Endothelial cell of umbilical vein (primary cell): ENCODE measurements around the gene C2orf76. TPM values are rescaled to one million over a fixed set of nuclear protein-coding genes. Genes with fewer than 3 reads are reported as not detected.

Experiments used
- BruUV-seq: library from RNA; stranded (reverse); fragments of 400-500 nt; replicated peaks from 2 replicates; lab custom pipeline; 2021; lab: Mats Ljungman, UMichigan
- CTCF ChIA-PET: fragments of 300-600, 350-600 bp; sonication (Branson Sonifier 250); formaldehyde crosslinking; loops from one replicate; lab custom pipeline; 2021; ENCODE audit warnings: antibody characterized with exemption, inconsistent platforms; lab: Charles Lee
- POLR2A ChIA-PET: fragments of 300-600, 350-600 bp; sonication (Branson Sonifier 250); formaldehyde crosslinking; loops from one replicate; lab custom pipeline; 2021; ENCODE audit warnings: antibody characterized with exemption, inconsistent platforms; lab: Charles Lee
- DNase-seq: peaks from one replicate; pipeline ENCODE4 v3.0.0-alpha.2; 2011; ENCODE audit warnings: low read depth, low spot score
- FAIRE-seq: peaks from 2 replicates; lab custom pipeline; 2011; peaks lifted over from hg19 to GRCh38; lab: Jason Lieb, UNC
- H2AFZ ChIP-seq: 2 replicates; pipeline ENCODE4 v1.6.0; 2012; ENCODE audit warnings: low read depth, low read length, control low read depth, inconsistent platforms
- H3K27ac ChIP-seq: 2 replicates; pipeline ENCODE4 v1.5.1; 2011; ENCODE audit warnings: low read depth, mild to moderate bottlenecking, control low read depth, low read length, moderate library complexity; ENCODE audit not compliant: insufficient read depth
- H3K27me3 ChIP-seq, 2 experiments: 2 replicates each; pipeline versions ENCODE4 v1.6.0 to v1.6.1; 2011; ENCODE audit warnings: low read length in 2 of 2, mixed read lengths in 1 of 2; ENCODE audit not compliant: control insufficient read depth in 2 of 2, insufficient read depth in 2 of 2
- H3K36me3 ChIP-seq, 2 experiments: 2 replicates in 1 of 2; 3 replicates in 1 of 2; pipeline ENCODE4 v1.5.1; 2011; ENCODE audit warnings: low read length in 2 of 2, mild to moderate bottlenecking in 1 of 2, moderate library complexity in 1 of 2; ENCODE audit not compliant: control insufficient read depth in 2 of 2, insufficient read depth in 2 of 2; ENCODE audit errors: extremely low read depth in 1 of 2
- H3K4me1 ChIP-seq: 3 replicates; pipeline ENCODE4 v1.5.1; 2011; ENCODE audit warnings: mild to moderate bottlenecking, low read length; ENCODE audit not compliant: control insufficient read depth, insufficient read depth; ENCODE audit errors: extremely low read depth
- H3K4me2 ChIP-seq: 2 replicates; pipeline ENCODE4 v1.6.1; 2011; ENCODE audit warnings: low read length, control low read depth, mixed read lengths; ENCODE audit not compliant: insufficient read depth
- H3K4me3 ChIP-seq, 3 experiments: fragments of 200-600 bp in 1 of 3; sonication (generic), shearing (Covaris generic) in 1 of 3; replicated peaks in 1 of 3; 2 replicates each; pipeline ENCODE4 v1.5.1; 2011 to 2016; ENCODE audit warnings: control low read depth in 3 of 3, low read length in 3 of 3, mild to moderate bottlenecking in 2 of 3, inconsistent platforms in 1 of 3, low read depth in 1 of 3, moderate library complexity in 1 of 3; ENCODE audit not compliant: insufficient read depth in 1 of 3
- H3K79me2 ChIP-seq: 2 replicates; pipeline ENCODE4 v1.6.0; 2012; ENCODE audit warnings: low read length, inconsistent platforms; ENCODE audit not compliant: control insufficient read depth, insufficient read depth
- H3K9ac ChIP-seq: replicated peaks from 2 replicates; pipeline ENCODE3; 2011; ENCODE audit warnings: low read length, control low read depth; ENCODE audit not compliant: insufficient read depth; ENCODE audit errors: extremely low read depth
- H3K9me1 ChIP-seq: replicated peaks from 3 replicates; pipeline ENCODE4 v1.6.0; 2011; ENCODE audit warnings: mild to moderate bottlenecking, low read length; ENCODE audit not compliant: control insufficient read depth, insufficient read depth; ENCODE audit errors: extremely low read depth
- H3K9me3 ChIP-seq: replicated peaks from 2 replicates; pipeline ENCODE4 v1.5.1; 2012; ENCODE audit warnings: low read length, inconsistent platforms; ENCODE audit not compliant: control insufficient read depth, insufficient read depth
- H4K20me1 ChIP-seq: replicated peaks from 2 replicates; pipeline ENCODE3; 2011; ENCODE audit warnings: mild to moderate bottlenecking, low read length; ENCODE audit not compliant: control insufficient read depth, insufficient read depth; ENCODE audit errors: extremely low read depth
- CTCF ChIP-seq, 2 donors: IDR thresholded peaks; 1 replicate in 1 of 2; 2 replicates in 1 of 2; pipeline ENCODE4 v1.5.1; 2011; ENCODE audit warnings: low read length in 2 of 2, mild to moderate bottlenecking in 2 of 2, moderate library complexity in 2 of 2, control low read depth in 1 of 2, inconsistent platforms in 1 of 2, low read depth in 1 of 2; ENCODE audit not compliant: insufficient read depth in 1 of 2; ENCODE audit errors: extremely low read depth in 1 of 2
- EZH2 ChIP-seq: IDR thresholded peaks from 2 replicates; pipeline ENCODE4 v1.6.1; 2012; ENCODE audit warnings: borderline replicate concordance, low read depth, mild to moderate bottlenecking, moderate library complexity, low read length, inconsistent platforms; ENCODE audit not compliant: severe bottlenecking
- FOS ChIP-seq: IDR thresholded peaks from 2 replicates; pipeline ENCODE4 v1.6.1; 2011; ENCODE audit warnings: mild to moderate bottlenecking, low read length, moderate library complexity, borderline replicate concordance; ENCODE audit not compliant: insufficient read depth
- MAX ChIP-seq: IDR thresholded peaks from 2 replicates; pipeline ENCODE4 v1.6.1; 2011; ENCODE audit not compliant: insufficient read depth, insufficient read length
- MYC ChIP-seq: IDR thresholded peaks from one replicate; pipeline ENCODE4 v1.6.1; 2011; ENCODE audit warnings: mild to moderate bottlenecking, low read depth, low read length
- POLR2AphosphoS5 ChIP-seq: IDR thresholded peaks from 2 replicates; pipeline ENCODE4 v1.6.1; 2012; ENCODE audit warnings: low read depth, mild to moderate bottlenecking, control low read depth, low read length, moderate library complexity; ENCODE audit not compliant: insufficient read depth
- dilution Hi-C: fragments of 300-500 bp; cut with MboI; formaldehyde crosslinking; loops from one replicate; pipeline ENCODE4 v1.15.0; 2019; ENCODE audit warnings: low sequenced_read_pairs; ENCODE audit not compliant: extremely low pct_ligation_motif_present
- intact Hi-C: fragments of 100-400 bp; cut with micrococcal nuclease; formaldehyde crosslinking; loops from one replicate; pipeline ENCODE4 v1.10.0; 2022
- polyA plus RNA-seq, 4 experiments: library from polyadenylated mRNA; depleted of rRNA in 3 of 4; stranded (reverse) in 3 of 4; unstranded in 1 of 4; fragments of >200 nt; gene quantifications; 2 replicates each; pipeline versions ENCODE4 v1.2.1 to v1.2.3, GENCODE V29; 2011 to 2012; ENCODE audit warnings: missing spikeins in 1 of 4
- total RNA-seq: library from RNA; stranded (reverse); gene quantifications from 2 replicates; pipeline ENCODE4 v1.2.3, GENCODE V29; 2021

C2orf76 gene
- total and polyA plus RNA-seq, 2 donors (not counting 3 experiments of a cell fraction or from before 2014, with no cell fraction given): 7.4 to 12.1 TPM

GRCh38 chr2:119257198-119257597 lies 109.4 kb downstream of the C2orf76 start:
- peaks cover 33% of the 10 kb centered on the region for H3K4me1 ChIP-seq

More at GRCh38 chr2:119257198-119257597, 109.4 kb downstream of the C2orf76 start:
- Histone ChIP-seq H3K9ac (no peak overlapping the region), H3K27ac (no peak overlapping the region), H4K20me1 (no peaks in the 10 kb centered on the region), H3K9me1 (no peaks in the 10 kb centered on the region), H3K4me2 (no peak overlapping the region), H3K36me3 (no peaks in the 10 kb centered on the region), H3K9me3 (no peaks in the 10 kb centered on the region), H2AFZ (no peak overlapping the region), H3K27me3 (no peaks in the 10 kb centered on the region), H3K79me2 (peaks cover 2% of the 10 kb centered on the region), H3K4me3 (no peak overlapping the region)
- DNase-seq: no peak
- no TSS peak for BruUV-seq
- no peak for FAIRE-seq
- POLR2A ChIA-PET: no interaction called here
- dilution Hi-C loops (no loop called here), intact Hi-C loops (loop anchor here (10.0 kb wide), 1 partner anchor 108 kb away; the partner anchor contains the start of genes C2orf76 and DBI)
- TF ChIP-seq EZH2: no peak
- no peak for TF ChIP-seq POLR2AphosphoS5
- no peak for TF ChIP-seq CTCF (IDR thresholded peaks at IDR 0.05; ENCODE audit: extremely low read depth in 1 of 2, insufficient read depth in 1 of 2, low read depth in 1 of 2, low read length in 2 of 2)
- TF ChIP-seq MAX: no peak
- no peak for TF ChIP-seq FOS
- no peak for TF ChIP-seq MYC
- CTCF ChIA-PET: interaction anchor here (1.5 kb wide), 1 partner anchor 10 kb away, joined by 3 read pairs; no protein-coding TSS in a partner anchor
